Choroid plexus epithelial cell (primary cell): Measurements from ENCODE around the gene PPP1R14B.

Experiments
- DNase-seq: peaks from one replicate; pipeline ENCODE4 v3.0.0-alpha.2; 2010; ENCODE audit warnings: low read depth
- H3K4me3 ChIP-seq: 2 replicates; pipeline ENCODE4 v1.5.1; 2011; ENCODE audit warnings: low read depth, mild to moderate bottlenecking, control low read depth, low read length, moderate library complexity
- CTCF ChIP-seq: conservative IDR thresholded peaks from 2 replicates; pipeline ENCODE4 v1.5.1; 2011; ENCODE audit warnings: low read depth, mild to moderate bottlenecking, control low read depth, inconsistent platforms, low read length, moderate library complexity

The PPP1R14B gene

GRCh38 chr11:64232182-64232966 is 14.4 kb downstream of the PPP1R14B start:
- TF ChIP-seq CTCF = no peak
- no peak overlapping the region for H3K4me3 ChIP-seq

DNA sequence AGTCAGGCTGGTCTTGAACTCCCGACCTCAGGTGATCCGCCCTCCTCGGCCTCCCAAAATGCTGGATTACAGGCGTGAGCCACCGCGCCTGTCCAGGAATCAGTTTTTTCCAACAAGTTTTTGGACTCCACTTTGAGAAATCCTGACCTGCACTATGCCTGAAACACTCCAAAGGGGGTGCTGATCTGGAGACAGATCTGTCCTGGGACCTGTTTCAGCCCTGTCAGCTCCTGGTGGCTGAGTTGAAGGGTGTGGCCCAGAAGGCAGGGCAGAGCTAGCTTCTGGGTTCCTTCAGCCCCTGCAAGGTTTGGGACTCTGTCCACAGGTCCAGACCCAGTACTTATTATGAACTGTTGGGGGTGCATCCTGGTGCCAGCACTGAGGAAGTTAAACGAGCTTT is 15.2 kb downstream of the PPP1R14B start:
- H3K4me3 ChIP-seq = no peak overlapping the region
- TF ChIP-seq CTCF = no peak
- DNase-seq = no peak

More at GRCh38 chr11:64232182-64232966, 14.4 kb downstream of the PPP1R14B start:
- DNase-seq = no peak

GRCh38 chr11:64230985-64231365 is 15.8 kb downstream of the PPP1R14B start:
- TF ChIP-seq CTCF = no peak
- H3K4me3 ChIP-seq = peak overlapping the region; percentile 91
- DNase-seq = no peak

DNA sequence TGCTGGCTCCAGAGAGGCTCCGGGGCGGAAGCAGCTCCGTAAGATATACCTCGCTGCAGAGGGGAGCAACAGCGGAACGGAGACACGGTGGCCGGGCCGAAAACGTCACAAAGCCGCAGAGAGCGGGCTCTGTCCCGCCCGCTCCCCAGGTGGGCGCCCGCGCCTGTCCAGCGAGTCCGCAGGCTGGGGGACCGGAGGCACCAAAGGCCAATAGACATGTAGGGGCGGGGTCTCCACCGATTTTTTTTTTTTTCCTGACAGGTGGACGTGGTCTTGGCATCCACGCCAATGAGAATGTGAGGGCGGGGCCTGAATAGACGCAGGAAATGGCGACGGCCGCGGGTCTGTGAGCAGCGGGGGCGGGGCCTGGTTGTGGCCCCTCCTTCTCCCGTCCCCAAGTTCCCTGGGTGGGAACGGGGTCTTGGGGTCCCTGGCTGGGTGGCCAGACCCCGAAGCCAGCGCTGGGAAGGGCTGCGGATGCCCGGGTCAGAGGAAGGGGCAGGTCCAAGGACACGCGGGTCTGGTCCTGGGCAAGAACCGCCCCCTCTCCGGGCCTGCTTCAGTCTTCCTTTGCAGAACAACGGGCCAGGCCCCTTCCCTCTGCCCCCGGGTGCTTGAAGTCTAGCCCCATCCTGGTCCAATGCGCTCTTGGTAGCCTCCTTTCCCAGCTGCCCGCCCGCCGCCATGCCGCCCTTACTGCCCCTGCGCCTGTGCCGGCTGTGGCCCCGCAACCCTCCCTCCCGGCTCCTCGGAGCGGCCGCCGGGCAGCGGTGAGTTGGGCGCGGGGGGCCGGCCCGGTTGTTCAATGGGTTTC is 16.4 kb downstream of the PPP1R14B start, which contains the start of gene DNAJC4:
DNAJC4 (plus strand) TSS at position 378 of the 814 bp plus-strand sequence; CDS start at position 685, 307 bp downstream.
- H3K4me3 ChIP-seq = peak within 1 kb of the TSS; percentile 91
- no peak for TF ChIP-seq CTCF
- DNase-seq = peak; percentile 91

- TF ChIP-seq CTCF = no peak
- no peak for DNase-seq
These were observed 17.0 kb downstream of the PPP1R14B start for GRCh38 chr11:64229744-64230170.

GRCh38 chr11:64229090-64229743 is 17.5 kb downstream of the PPP1R14B start:
- no peak for TF ChIP-seq CTCF
- no peak overlapping the region for H3K4me3 ChIP-seq
- DNase-seq = no peak

More at GRCh38 chr11:64229744-64230170, 17.0 kb downstream of the PPP1R14B start:
- peak overlapping the region; percentile 91 for H3K4me3 ChIP-seq
